ENCODE results near the gene CD93.

Gene CD93

GRCh38 chr20:23120936-23121750 is 35.0 kb upstream of the CD93 start:
- DNase-seq (ENCODE audit: low read depth): no peak

DNA sequence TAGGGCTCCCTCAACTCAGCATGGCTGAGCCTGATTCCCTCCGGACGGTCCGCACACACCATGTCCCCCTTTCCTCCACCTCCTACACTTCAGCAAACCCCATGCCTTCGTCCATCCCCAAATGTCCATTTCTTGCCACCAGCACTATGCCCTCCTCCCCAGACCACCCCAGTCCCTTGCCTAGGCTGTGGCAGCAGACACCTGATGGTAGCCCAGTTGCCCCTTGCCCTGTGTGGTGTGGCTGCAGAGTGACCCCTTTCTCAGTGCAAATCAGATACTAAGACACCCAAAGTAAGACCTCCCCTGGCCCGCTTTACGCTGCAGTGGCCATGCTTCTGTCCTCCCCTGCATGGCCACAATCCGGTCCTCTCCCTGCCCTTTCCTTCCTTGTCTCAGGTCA is 34.1 kb upstream of the CD93 start:
- no peak for DNase-seq (ENCODE audit: low read depth)

DNA sequence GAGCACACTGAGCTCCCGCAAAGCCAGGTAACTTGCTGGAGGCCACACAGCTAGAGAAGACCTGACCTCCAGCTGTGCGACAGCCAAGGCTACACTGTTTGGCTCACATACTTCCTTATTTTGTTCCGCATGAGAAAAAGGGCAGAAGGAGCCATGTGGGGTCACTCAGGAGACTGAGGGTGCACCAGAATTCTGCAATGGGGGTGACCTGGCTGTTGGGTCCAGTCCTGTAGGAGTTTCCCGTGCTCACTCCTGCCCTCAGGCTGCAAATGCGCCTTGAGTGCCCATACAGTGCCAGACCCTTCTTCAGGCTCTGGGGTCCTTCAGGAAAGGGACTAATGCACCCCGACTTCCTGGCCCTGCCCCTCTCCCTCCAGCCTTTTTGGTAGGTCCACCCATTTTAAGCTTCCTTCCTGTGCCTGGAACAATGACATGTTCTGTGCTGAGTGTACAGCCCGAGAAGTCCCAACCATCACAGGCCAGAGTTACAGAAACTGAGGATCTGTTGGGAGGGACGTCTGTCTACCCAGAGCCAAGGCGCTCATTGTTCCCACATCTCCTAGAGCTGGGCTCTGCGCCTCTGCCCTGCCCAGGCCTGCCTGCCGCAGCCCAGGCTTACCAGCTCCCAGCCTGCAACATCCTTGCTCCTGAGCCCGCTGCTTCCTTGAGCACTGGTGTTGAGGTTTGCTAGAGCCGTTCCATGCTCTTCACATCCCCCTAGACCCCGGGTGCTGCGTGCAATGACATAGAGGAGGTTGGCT is 33.5 kb upstream of the CD93 start:
- DNase-seq (ENCODE audit: low read depth): no peak

DNA sequence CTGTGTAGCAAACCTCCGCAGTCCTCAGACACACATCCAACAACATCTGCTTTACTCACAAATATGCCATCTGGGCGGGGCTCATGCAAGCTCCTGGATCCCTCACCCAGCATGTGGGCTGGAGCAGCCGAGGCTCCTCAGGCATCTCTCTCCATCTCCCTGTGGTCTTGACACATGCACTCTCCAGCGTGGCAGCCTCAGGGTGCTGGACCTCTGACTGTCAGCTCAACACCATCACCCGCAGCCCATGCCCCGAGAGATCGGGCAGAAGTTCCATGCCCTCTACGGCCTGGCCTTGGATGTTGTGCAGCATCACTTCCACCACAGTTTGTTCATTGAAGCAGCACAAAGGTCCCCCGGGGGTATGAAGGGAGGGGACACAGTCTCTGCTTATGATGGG is 32.6 kb upstream of the CD93 start:
- DNase-seq (ENCODE audit: low read depth): no peak

DNA sequence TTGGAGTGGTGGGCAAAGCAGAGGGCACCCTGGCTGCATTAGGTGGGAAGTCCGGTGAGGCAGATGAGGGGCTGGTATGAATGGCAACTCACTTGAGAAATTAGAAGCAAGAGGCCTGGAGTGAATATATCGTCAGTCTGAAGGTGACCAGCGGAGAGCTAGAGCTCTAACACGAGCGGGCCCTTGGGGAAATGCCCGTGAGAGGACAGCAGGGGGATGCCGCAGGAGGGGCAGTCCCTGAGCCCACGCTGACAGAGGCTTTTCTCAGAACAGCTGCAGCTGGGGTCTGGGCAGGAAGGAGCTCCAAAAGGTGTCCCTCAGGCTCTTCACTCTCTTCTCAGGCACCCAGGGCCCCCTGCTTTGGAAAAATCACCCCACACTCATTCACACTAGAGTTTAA is 32.0 kb upstream of the CD93 start:
- no peak for DNase-seq (ENCODE audit: low read depth)

GRCh38 chr20:23117738-23118137 is 31.6 kb upstream of the CD93 start:
- DNase-seq (ENCODE audit: low read depth): no peak

GRCh38 chr20:23116311-23117089 is 30.4 kb upstream of the CD93 start:
- DNase-seq (ENCODE audit: low read depth): no peak

- DNase-seq (ENCODE audit: low read depth): no peak
Measured at GRCh38 chr20:23115822-23116221, 29.7 kb upstream of the CD93 start.

GRCh38 chr20:23114448-23115082 is 28.4 kb upstream of the CD93 start:
- no peak for DNase-seq (ENCODE audit: low read depth)

DNA sequence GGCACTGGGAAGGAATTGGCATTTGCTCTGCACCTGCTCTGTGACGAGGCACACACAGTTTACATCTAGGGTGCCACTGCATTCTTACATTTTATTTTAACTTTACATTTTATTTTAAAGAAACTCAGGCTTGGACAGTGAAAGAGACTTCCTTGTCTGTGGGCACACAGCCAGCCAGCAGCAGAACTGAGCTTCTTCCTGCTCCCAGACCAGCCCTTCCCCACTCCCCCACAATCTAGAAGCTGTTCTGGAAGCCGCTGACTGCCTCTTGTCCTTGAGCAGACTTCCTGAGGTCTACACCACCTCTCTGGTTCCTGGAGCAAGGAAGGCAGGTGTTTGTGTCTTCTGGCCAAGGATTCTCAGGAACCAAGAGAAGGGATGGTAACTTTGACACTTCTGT is 27.9 kb upstream of the CD93 start:
- DNase-seq (ENCODE audit: low read depth): no peak

DNA sequence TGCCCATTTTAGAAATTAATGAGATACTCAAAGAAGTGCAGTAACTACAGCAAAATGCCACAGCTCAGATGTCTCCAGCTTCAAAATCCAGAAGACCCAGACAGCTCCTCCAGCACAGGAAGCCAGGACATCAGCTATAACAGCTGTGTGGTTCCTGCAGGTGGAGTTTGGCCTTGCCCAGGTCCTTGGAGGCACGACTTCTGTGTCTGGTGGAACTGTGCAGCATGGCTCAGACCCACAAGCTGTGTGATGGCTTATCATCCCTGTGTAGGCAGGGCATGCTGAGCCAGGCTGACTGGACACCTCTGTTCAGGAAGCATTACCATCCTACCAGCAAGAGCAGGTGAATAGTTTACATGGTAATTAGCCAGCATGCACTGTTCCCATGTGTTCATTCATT is 26.5 kb upstream of the CD93 start:
- DNase-seq (ENCODE audit: low read depth): no peak

GRCh38 chr20:23111944-23112342 is 25.8 kb upstream of the CD93 start:
- no peak for DNase-seq (ENCODE audit: low read depth)

GRCh38 chr20:23111307-23111943 is 25.3 kb upstream of the CD93 start:
- no peak for DNase-seq (ENCODE audit: low read depth)

DNA sequence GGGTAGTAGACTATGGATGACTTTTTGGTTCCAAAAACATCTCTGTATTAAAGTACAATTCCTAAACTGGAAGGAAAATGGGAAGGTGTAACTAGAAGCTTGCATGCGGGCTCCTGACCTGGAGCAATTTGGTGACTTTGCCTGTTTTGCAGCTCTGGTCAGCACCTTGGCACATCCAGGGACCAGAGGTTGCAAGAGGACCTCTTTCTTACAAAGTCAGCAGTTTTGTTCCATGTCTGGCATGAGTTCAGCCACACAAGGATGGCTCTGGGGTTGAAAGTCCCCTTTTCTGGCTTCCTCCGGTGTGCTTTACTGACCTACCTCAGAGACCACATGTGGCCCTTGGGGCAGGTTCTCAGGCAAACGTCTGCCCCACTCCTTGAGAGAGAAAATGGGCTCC is 22.7 kb upstream of the CD93 start:
- DNase-seq (ENCODE audit: low read depth): no peak

DNA sequence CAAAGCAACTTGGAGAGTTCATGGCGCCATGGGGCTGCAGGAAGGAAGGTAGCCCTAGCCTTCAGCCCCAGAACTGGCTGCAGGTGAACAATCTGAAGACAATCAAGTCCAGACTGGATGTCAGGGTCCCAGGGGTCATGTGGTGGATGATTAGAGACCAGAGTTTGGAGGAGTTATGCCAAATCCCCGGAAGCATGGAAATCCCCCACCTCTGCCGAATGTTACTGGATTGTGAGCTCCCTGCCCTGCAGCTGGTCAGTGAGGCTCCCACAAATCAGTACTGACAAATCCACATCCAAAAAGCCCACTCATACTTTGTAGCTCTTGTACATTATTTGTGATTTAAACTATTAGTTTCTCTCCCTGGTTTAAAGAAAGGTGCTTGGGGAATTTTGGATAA is 21.3 kb upstream of the CD93 start:
- DNase-seq (ENCODE audit: low read depth): no peak

DNA sequence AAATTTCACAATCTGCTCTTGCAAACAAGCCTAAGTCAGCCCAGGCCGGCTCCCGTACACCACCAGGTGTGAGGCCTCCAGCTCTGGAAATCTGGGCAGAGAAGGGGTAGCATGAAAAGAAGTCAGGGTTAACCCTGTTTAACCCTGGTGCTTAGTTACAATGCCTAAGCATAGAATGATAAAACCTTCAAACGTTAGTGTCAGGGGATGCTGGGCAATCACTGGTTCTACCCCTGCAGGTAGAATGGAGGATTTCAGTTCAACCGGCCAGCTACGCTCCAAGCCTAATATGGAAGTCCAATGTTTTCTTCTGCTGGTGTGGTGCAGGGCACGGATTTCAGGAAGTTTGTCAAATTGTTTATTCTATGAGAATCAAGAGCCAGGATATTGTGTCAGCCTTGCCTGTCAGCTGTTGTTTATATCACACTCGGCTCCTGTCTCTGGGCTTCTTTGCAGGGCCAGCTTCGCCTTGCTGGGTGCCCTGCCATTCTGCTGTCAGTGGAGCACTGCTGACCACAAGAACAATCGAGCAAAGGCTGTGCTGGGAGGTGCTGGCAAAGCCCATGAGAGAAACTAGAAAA is 20.2 kb upstream of the CD93 start:
- no peak for DNase-seq (ENCODE audit: low read depth)

- DNase-seq (ENCODE audit: low read depth): no peak
Measured at GRCh38 chr20:23105193-23105592, 19.1 kb upstream of the CD93 start.

DNA sequence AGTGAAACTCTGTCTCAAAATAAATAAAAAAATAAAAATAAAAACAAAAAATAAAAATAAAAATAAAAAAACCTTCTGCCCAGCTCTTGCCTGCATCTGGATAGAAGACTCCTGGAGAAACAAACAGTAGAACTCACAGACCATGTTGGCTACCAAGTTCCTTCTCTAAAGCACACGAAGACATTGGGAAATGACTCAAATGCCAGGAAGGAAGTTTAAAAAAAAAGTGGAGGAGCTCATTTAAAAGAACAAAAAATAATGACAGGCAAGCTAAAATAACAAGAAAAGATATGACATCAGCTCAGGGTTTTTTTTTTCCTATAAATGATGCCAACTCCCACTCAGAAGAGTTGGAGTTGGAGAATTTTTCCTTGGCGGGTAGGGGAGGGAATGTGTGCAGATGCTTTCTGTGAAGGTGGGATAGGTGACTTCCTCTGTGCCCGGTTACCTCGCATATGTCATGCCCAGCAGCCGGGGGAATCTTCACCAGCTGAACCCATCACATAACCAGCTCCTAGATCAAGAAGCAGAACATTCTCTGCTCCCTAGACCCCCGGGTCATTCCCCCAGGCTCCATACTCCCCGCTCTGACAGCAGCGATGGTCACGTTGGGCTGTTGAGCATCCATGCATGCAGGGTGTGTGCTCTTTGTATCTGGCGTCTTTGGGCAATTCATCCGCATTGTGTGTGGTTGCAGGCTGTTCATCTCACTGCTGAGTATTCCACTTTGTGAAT is 17.3 kb upstream of the CD93 start:
- DNase-seq (ENCODE audit: low read depth): no peak

- DNase-seq (ENCODE audit: low read depth): no peak
Measured at GRCh38 chr20:23101696-23102406, 15.7 kb upstream of the CD93 start.

DNA sequence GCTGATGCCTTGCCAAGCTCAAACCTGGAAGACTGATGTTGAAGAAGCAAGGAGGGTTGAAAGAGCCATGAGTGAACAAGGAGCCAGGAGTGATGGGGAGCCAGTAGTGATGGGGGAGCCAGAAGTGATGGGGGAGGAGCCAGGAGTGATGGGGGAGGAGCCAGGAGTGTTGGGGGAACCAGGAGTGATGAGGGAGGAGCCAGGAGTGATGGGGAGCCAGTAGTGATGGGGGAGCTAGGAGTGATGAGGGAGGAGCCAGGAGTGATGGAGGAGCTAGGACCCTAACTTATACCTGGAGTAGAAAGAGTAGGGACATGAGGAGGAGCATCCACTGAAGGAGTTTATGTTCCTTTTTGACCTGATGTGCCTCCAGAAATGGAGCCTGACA is 14.6 kb upstream of the CD93 start:
- DNase-seq (ENCODE audit: low read depth): no peak

All from stimulated activated CD8-positive, alpha-beta memory T cell treated with anti-CD3 and anti-CD28 coated beads, Interleukin-15, amount 100 ng/mL, for 24 hours (primary cell).